ENCODE measurements around the gene ZBTB20. TPM values are rescaled to one million over a fixed set of nuclear protein-coding genes. Genes with fewer than 3 reads are reported as not detected.
"Not testable (repeated sequence)": the region's sequence is repeated elsewhere in the genome, so short reads cannot be mapped to it uniquely, and the experiment has no call there.

ZBTB20 gene
- polyA plus RNA-seq, 3 donors: 1.3 to 3.2 (median 2.0) TPM

GRCh38 chr3:114823061-114823460 lies 324.0 kb downstream of the ZBTB20 start:
- Mint-ChIP-seq H3K27ac (no peak overlapping the region), H3K4me1 (no peaks in the 10 kb centered on the region), H3K9me3 (no peaks in the 10 kb centered on the region), H3K27me3 (ENCODE audit: low read depth in 3 of 3) (no peaks in the 10 kb centered on the region), H3K4me3 (no peak overlapping the region), H3K36me3 (no peaks in the 10 kb centered on the region)
- no peak overlapping the region for H3K4me3 ChIP-seq (replicated peaks in 1 of 3; ENCODE audit: low read depth in 2 of 3, low read length in 3 of 3)
- H3K9ac ChIP-seq (ENCODE audit: insufficient read depth, low read length, poor library complexity, severe bottlenecking): no peak overlapping the region
- H2AFZ ChIP-seq (ENCODE audit: insufficient read depth, low read depth, low read length, poor library complexity, severe bottlenecking): no peak overlapping the region
- no peak overlapping the region for H3K4me2 ChIP-seq (replicated peaks; ENCODE audit: extremely low read depth, low read length, poor library complexity, severe bottlenecking)
- no peak for TF ChIP-seq CTCF (IDR thresholded peaks at IDR 0.05)
- no peaks in the 10 kb centered on the region for H3K9me3 ChIP-seq (replicated peaks in 1 of 2; ENCODE audit: control insufficient read depth in 1 of 2, insufficient read depth in 1 of 2, low read length in 2 of 2)
- H3K4me1 ChIP-seq (ENCODE audit: control insufficient read depth in 1 of 2, insufficient read depth in 2 of 2, low read length in 2 of 2): no peaks in the 10 kb centered on the region
- H3K36me3 ChIP-seq (replicated peaks in 1 of 2; ENCODE audit: control insufficient read depth in 1 of 2, insufficient read depth in 2 of 2, low read length in 2 of 2): no peaks in the 10 kb centered on the region
- no peak for DNase-seq
- no peak overlapping the region for H3K27ac ChIP-seq (ENCODE audit: low read depth in 1 of 2, low read length in 2 of 2)
- intact Hi-C loops (cut with micrococcal nuclease): no loop called here
- H3K27me3 ChIP-seq (ENCODE audit: control insufficient read depth in 2 of 2, insufficient read depth in 2 of 2, low read length in 2 of 2): no peaks in the 10 kb centered on the region
- H4K20me1 ChIP-seq (ENCODE audit: insufficient read depth, low read length): no peaks in the 10 kb centered on the region
- no peaks in the 10 kb centered on the region for H3K79me2 ChIP-seq (ENCODE audit: insufficient read depth, low read length)

GRCh38 chr3:114816052-114816451 lies 331.0 kb downstream of the ZBTB20 start:
- no peaks in the 10 kb centered on the region for H3K79me2 ChIP-seq (ENCODE audit: insufficient read depth, low read length)
- H3K4me1 ChIP-seq (ENCODE audit: control insufficient read depth in 1 of 2, insufficient read depth in 2 of 2, low read length in 2 of 2): no peaks in the 10 kb centered on the region
- no peaks in the 10 kb centered on the region for H3K27me3 Mint-ChIP-seq (ENCODE audit: low read depth in 3 of 3)
- no peak overlapping the region for H2AFZ ChIP-seq (ENCODE audit: insufficient read depth, low read depth, low read length, poor library complexity, severe bottlenecking)
- H3K36me3 Mint-ChIP-seq: peaks cover 0 to 2% of the 10 kb centered on the region in 2 donors
- H3K9me3 Mint-ChIP-seq: peaks cover 0 to 8% (median 6%) of the 10 kb centered on the region in 7 donors
- no peaks in the 10 kb centered on the region for H4K20me1 ChIP-seq (ENCODE audit: insufficient read depth, low read length)
- no peaks in the 10 kb centered on the region for H3K36me3 ChIP-seq (replicated peaks in 1 of 2; ENCODE audit: control insufficient read depth in 1 of 2, insufficient read depth in 2 of 2, low read length in 2 of 2)
- no peak overlapping the region for H3K4me3 Mint-ChIP-seq
- no peak for TF ChIP-seq CTCF (IDR thresholded peaks at IDR 0.05)
- no peak overlapping the region for H3K4me3 ChIP-seq (replicated peaks in 1 of 3; ENCODE audit: low read depth in 2 of 3, low read length in 3 of 3)
- no peak for DNase-seq
- no peaks in the 10 kb centered on the region for H3K4me1 Mint-ChIP-seq
- no peak overlapping the region for H3K27ac ChIP-seq (ENCODE audit: low read depth in 1 of 2, low read length in 2 of 2)
- intact Hi-C loops (cut with micrococcal nuclease): no loop called here
- peaks cover 0 to 10% of the 10 kb centered on the region in 2 donors for H3K9me3 ChIP-seq (replicated peaks in 1 of 2; ENCODE audit: control insufficient read depth in 1 of 2, insufficient read depth in 1 of 2, low read length in 2 of 2)
- no peak overlapping the region for H3K27ac Mint-ChIP-seq
- WGBS (ENCODE audit: insufficient coverage): no CpG with 5 or more reads among the region's 2 CpGs
- H3K27me3 ChIP-seq (ENCODE audit: control insufficient read depth in 2 of 2, insufficient read depth in 2 of 2, low read length in 2 of 2): no peaks in the 10 kb centered on the region
- no peak overlapping the region for H3K9ac ChIP-seq (ENCODE audit: insufficient read depth, low read length, poor library complexity, severe bottlenecking)
- no peak overlapping the region for H3K4me2 ChIP-seq (replicated peaks; ENCODE audit: extremely low read depth, low read length, poor library complexity, severe bottlenecking)

- H3K27me3 Mint-ChIP-seq (ENCODE audit: low read depth in 3 of 3); H3K4me3 Mint-ChIP-seq; H3K9ac ChIP-seq (ENCODE audit: insufficient read depth, low read length, poor library complexity, severe bottlenecking); H4K20me1 ChIP-seq (ENCODE audit: insufficient read depth, low read length); H3K4me2 ChIP-seq (replicated peaks; ENCODE audit: extremely low read depth, low read length, poor library complexity, severe bottlenecking); H3K27ac Mint-ChIP-seq; H3K4me1 ChIP-seq (ENCODE audit: control insufficient read depth in 1 of 2, insufficient read depth in 2 of 2, low read length in 2 of 2); H3K36me3 Mint-ChIP-seq; H3K4me1 Mint-ChIP-seq; DNase-seq; H3K27me3 ChIP-seq (ENCODE audit: control insufficient read depth in 2 of 2, insufficient read depth in 2 of 2, low read length in 2 of 2); H3K9me3 Mint-ChIP-seq; H2AFZ ChIP-seq (ENCODE audit: insufficient read depth, low read depth, low read length, poor library complexity, severe bottlenecking); H3K27ac ChIP-seq (ENCODE audit: low read depth in 1 of 2, low read length in 2 of 2); H3K36me3 ChIP-seq (replicated peaks in 1 of 2; ENCODE audit: control insufficient read depth in 1 of 2, insufficient read depth in 2 of 2, low read length in 2 of 2); H3K4me3 ChIP-seq (replicated peaks in 1 of 3; ENCODE audit: low read depth in 2 of 3, low read length in 3 of 3); H3K79me2 ChIP-seq (ENCODE audit: insufficient read depth, low read length); intact Hi-C loops (cut with micrococcal nuclease): not testable (repeated sequence)
- WGBS (ENCODE audit: insufficient coverage): 96% methylated on average over 36 of the region's 49 CpGs
- peaks cover 0 to 10% of the 10 kb centered on the region in 2 donors for H3K9me3 ChIP-seq (replicated peaks in 1 of 2; ENCODE audit: control insufficient read depth in 1 of 2, insufficient read depth in 1 of 2, low read length in 2 of 2)
These were observed 334.4 kb downstream of the ZBTB20 start for GRCh38 chr3:114812541-114813238.

Data from CD14-positive monocyte (primary cell).